Measurements from ENCODE around the gene ADIPOQ.
"Not testable (repeated sequence)": the region's sequence is repeated elsewhere in the genome, so short reads cannot be mapped to it uniquely, and the experiment has no call there.

ADIPOQ gene

DNA sequence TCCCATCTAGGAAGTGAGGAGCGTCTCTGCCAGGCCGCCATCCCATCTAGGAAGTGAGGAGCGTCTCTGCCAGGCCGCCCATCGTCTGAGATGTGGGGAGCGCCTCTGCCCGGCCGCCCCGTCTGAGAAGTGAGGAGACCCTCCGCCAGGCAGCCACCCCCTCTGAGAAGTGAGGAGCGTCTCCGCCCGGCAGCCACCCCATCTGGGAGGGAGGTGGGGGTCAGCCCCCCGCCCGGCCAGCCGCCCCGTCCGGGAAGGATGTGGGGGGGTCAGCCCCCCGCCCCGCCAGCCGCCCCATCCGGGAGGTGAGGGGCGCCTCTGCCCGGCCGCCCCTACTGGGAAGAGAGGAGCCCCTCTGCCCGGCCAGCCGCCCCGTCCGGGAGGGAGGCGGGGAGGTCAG, 31.3 kb downstream of the ADIPOQ start:
- not testable (repeated sequence) for DNase-seq

DNA sequence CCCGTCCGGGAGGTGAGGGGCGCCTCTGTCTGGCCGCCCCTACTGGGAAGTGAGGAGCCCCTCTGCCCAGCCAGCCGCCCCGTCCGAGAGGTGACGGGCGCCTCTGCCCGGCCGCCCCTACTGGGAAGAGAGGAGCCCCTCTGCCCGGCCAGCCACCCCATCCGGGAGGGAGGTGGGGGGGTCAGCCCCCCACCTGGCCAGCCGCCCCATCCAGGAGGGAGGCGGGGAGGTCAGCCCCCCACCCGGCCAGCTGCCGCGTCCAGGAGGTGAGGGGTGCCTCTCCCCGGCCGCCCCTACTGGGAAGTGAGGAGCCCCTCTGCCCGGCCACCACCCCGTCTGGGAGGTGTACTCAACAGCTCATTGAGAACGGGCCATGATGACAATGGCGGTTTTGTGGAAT, 31.7 kb downstream of the ADIPOQ start:
- not testable (repeated sequence) for DNase-seq

DNA sequence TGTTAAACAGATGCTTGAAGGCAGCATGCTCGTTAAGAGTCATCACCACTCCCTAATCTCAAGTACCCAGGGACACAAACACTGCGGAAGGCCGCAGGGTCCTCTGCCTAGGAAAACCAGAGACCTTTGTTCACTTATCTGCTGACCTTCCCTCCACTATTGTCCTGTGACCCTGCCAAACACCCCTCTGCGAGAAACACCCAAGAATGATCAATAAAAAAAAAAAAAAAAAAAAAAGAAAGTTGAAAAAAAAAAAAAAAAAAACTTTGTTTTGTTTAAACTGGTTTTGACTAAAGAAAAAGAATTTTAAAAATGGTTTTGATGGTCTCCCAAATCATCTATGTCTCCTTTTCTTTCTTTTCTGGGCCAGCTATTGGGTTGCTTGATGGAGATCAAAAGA, 32.3 kb downstream of the ADIPOQ start:
- not testable (repeated sequence) for DNase-seq

DNA sequence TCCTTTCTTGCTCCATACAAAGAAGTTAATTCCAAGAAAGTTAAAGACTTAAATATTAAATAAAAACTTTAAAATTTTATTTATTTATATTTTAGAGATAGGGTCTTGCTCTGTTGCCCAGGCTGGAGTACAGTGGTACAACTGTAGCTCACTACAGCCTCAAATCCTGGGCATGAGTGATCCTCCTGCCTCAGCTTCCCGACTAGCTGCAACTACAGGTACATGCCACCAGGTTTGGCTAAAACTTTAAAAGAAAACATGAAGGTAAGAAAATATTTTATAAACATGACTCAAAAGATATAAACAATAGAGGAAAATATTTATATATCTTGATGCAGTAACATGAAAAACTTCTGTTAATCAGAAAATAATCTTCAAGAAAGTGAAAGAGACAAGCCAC, 33.2 kb downstream of the ADIPOQ start:
- DNase-seq = no peak

DNA sequence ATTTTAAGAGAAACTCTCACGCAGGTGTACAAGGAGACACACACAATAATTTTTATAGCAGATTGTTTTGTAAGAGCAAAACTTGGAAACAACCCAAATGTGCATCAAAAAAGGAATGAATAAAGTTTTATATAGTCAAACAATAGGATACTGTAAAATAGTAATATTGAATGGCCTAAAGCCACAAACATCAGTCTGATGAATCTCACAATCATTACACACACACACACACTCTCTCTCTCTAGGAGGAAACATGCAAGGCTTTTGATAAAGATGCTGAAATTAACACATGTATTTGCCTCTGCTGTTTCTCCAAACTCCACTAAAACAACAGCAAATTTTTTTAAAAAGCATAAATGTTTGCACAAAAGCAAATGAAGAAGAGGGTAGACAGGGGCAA, 37.3 kb downstream of the ADIPOQ start:
- DNase-seq = no peak

DNA sequence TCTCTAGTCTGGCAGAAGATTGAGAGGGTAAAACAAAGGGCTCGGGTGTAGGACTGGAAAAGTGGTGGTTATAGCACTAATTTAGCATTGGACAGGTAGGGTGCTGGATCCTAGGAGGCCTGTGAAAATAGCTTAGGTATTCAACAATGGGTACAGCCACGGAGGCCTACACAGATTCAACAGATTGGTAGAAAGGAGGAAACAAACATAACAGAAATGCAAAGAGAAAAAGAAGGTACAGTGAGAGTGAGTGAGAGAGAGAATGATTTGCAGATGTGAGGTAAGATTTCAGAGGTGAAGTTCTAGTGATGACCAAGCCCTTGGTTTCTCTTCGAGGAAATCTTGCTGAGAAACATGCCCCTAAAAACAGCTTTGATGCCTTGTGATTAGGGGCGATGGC, 37.9 kb downstream of the ADIPOQ start:
- DNase-seq = no peak

DNA sequence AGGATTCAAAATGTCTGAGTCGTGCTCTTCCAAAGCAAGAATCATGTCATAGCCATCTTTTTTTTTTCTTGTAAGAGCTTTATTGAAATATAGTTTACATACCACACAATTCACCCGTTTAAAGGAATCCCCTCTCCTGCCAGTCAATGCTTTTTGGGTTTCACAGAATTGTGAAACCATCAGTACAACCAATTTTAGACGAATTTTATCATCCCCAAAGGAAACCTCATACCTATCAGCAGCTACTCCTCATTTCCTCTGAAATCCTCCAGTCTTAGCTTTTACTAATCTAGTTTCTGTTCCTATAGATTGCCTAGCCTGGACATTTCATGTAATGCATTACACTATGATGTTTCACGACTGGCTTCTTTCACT, 39.6 kb downstream of the ADIPOQ start:
- DNase-seq = no peak

DNA sequence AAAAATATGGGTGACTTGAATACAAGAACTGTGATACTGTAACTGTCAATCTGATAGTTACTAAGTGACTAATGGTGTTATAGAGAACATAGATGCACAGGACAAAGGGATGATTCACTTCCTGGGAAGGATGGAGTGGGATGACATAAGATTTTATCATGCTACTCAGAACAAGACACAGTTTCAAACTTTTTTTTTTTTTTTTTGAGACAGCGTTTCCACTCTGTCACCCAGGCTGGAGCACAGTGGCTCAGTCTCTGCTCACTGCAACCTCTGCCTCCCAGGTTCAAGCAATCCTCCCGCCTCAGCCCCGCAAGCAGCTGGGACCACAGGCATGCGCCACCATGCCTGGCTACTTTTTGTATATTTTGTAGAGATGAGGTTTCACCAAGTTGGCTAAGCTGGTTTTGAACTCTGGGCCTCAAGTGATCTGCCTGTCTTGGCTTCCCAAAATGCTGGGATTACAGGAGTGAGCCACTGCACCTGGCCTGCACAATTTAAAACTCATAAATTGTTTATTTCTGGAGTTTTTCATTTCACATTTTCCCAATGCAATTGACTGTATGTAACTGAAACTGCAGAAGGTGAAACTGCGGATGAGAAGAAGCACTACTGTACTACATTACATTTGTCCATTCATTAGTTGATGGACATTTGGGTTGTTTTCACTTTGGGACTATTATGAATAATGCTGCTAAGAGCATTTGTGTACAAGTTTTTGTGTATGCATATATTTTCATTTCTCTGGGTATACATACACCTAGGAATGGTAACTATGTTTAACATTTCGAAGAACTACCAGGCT, 40.6 kb downstream of the ADIPOQ start:
- DNase-seq = no peak

DNA sequence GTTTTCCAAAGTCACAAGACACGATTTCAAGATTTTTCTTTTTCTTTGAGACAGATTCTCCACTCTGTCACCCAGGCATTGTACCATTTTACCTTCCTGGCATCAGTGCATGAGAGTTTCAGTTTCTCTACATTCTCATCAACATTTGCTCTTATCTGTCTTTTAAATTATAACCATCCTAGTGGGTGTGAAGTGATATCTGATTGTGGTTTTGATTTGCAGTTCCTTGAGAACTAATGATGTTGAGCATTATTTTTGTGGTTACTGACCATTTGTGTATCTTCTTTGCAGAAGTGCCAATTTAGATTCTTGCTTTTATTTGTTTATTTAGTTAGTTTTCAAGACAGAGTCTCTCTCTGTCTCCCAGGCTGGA, 41.2 kb downstream of the ADIPOQ start:
- DNase-seq = no peak

DNA sequence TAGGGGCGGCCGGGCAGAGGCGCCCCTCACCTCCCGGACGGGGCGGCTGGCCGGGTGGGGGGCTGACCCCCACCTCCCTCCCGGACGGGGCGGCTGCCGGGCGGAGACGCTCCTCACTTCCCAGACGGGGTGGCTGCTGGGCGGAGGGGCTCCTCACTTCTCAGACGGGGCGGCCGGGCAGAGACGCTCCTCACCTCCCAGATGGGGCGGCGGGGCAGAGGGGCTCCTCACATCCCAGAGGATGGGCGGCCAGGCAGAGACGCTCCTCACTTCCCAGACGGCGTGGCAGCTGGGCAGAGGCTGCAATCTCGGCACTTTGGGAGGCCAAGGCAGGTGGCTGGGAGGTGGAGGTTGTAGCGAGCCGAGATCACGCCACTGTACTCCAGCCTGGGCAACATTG, 42.4 kb downstream of the ADIPOQ start:
- not testable (repeated sequence) for DNase-seq

DNA sequence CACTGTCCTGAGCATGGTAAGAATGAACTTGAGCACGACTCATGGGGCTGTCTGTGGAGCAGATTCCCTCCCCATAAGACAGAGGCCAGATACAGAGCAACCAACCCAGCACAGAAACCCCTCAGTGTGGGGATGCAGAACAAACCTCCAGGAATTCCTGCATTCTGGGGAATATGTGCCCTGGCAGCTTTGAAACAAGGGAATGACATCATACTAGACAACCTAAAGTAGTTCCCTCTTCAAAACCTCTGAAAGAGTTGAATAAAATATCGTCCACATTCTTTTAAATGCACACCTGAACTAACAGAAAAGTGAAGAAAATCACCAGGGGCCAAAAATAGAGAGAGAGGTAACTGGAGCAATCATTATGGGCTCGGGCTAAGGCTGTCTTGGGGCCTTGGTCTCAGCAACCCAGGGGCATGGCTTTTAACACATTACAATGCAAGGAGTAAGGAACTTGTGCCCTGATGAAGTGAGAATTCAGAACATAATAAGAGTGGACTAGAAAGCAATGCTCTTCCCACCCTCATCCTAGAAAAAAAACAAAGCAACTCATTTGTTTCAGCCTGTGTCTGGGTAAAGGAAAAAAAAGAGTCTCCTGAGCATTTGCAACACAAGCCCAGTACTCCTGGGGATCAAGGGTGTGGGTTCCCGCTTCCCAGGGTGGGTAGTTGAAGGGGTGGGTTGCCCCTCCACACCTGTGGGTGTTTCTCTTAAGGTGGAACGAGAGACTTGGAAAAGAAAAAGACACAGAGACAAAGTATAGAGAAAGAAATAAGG, 43.9 kb downstream of the ADIPOQ start:
- no peak for DNase-seq

DNA sequence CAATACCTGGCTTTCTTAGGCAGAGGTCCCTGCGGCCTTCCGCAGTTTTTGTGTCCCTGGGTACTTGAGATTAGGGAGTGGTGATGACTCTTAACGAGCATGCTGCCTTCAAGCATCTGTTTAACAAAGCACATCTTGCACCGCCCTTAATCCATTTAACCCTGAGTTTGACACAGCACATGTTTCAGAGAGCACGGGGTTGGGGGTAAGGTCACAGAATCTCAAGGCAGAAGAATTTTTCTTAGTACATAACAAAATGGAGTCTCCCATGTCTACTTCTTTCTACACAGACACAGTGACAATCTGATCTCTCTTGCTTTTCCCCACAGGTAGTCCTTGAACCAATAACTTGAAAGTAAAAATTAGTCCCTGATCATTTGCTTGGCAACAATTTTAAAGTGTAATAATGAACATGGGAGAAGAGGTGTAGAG, 45.0 kb downstream of the ADIPOQ start:
- DNase-seq = not testable (repeated sequence)

DNA sequence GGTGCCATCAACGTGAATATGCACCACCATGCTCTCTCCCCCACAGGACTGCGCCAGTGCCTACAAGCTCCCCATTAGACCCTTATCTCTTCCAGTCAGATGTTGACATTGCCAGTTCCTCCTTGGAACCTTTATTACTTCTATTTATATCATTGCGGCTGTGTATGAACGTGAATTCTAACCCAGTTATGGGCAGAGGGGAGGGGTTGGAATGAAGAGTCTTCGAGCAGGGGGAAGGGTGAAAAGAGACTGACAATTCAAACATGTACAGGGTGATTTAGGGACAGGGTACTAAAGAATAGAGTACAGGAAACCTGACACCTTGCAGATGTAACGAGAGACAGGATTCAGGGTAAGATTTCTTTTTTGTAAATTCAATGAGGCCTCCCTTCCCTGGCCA, 46.1 kb downstream of the ADIPOQ start:
- no peak for DNase-seq

DNA sequence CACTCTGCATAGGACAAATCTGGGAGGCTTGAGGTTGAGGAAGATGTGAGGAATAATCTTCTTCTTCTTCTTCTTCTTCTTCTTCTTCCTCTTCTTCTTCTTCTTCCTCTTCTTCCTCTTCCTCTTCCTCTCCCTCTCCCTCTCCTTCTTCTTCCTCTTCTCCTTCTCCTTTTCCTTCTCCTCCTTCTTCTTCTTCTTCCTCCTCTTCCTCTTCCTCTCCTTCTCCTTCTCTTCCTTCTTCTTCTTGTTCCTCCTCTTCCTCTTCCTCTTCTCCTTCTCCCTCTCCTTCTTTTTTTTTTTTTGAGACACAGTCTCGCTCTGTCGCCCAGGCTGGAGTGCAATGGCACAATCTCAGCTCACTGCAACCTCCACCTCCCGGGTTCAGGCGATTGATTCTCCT, 47.2 kb downstream of the ADIPOQ start:
- not testable (repeated sequence) for DNase-seq

DNA sequence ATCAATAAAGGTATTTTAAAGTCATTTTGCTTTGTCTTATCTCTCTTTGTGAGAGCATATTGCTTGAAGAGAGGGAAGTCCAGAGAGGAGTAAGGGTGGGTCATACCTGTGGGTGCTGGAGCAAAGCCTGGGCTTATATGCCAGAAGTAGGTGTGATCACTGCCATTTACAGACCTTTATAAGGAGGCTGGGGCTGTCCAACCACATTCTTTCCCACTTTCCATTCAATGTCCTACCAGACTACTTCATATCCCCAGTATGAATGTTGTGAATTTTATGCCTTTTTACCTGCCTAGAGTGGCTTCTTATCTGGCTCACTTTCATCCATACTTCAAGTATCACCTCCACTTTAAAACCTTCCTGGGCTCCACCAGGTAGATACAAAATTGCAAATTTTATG, 48.4 kb downstream of the ADIPOQ start:
- DNase-seq = no peak

DNA sequence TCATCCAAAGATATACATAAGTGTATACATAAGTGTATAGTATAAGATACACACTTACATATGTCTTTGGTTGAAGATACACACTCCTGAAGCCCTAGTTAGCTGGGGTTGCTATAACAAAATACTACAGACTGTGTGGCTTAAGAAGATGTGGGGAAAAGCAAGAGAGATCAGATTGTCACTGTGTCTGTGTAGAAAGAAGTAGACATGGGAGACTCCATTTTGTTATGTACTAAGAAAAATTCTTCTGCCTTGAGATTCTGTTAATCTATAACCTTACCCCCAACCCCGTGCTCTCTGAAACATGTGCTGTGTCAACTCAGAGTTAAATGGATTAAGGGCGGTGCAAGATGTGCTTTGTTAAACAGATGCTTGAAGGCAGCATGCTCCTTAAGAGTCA, 50.6 kb downstream of the ADIPOQ start:
- not testable (repeated sequence) for DNase-seq

DNA sequence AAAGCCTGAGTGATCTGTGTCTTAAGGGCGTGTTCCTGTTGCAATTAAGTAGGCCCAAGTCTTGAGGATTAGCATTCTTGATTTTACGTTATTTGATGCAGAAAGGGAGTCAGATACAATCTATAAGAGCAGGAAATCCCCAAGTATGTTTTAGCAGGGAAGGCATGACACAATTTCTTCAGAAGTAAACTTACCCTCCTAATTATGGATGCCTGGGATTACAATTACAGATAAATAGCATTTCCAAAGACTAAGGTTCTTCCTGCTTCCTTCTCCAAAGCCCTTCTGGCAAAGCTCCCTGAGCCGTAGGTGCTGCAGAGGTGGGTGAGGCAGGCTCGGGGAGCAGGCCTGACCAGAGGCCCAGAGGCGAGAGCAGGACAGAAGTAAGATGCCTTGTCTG, 52.9 kb downstream of the ADIPOQ start:
- no peak for DNase-seq

DNA sequence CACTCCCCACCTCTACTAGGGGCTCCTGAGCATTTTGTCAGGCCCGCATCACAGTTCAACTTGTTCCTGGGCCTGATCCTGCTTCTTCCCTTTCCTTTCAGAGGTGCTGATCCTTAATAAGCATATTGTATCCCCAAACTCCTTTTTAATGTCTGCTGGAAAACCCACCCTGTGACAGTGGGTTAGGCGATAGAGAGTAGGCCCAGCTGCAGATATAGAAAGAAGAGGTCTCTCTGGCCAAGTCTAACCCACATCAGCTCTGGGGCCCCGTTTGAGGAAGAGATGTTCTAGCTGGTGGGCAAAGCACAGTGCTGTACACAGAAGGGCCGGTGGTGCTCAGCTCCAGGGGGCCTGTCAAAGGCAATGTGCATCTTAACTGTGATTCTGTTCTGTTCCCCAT, 53.5 kb downstream of the ADIPOQ start:
- DNase-seq = no peak

DNA sequence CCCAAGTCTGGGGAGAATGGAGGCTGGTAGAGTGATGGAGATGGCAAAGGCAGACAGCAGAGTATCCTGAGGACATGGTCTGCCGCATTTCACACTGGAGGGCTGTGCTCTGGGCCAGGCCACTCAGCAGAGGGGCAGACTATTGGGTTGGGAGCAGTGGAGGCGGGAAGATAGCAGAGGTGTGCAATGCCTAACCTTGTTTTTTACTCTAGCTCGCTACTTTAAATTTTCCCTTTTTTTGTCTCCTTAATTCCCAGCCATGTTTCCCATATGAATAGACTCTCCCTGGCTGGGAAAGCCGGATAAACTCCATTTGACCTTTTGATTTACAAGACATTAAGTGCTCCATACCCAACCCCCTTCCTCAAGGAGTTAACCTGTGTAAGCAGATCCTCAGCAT, 54.4 kb downstream of the ADIPOQ start:
- no peak for DNase-seq

DNA sequence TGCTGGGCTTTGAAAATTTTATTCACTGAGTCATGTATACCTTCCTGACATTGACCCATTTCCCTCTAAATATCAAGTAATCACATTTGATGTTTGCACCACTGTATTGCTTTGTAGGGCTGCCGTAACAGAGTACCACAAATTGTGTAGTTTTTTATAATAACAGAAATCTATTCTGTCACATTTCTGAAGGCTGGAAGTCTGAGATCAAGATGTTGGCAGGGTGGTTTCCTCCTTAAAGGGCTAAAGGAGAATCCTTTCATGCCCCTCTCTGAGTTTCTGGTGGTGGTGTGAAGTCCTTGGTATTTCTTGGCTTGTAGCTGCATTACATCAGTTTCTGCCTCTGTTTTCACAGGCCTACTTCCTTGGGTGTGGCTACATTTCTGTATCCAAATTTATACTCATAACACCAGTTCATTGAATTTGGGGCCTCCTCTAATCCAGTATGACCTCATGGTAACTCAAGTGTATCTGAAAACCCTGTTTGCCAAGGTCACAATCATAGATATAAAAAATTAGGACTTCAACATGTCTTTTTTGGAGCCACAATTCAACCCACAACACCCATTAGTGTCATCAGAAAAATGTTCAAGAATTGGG, 58.7 kb downstream of the ADIPOQ start:
- DNase-seq = no peak

DNA sequence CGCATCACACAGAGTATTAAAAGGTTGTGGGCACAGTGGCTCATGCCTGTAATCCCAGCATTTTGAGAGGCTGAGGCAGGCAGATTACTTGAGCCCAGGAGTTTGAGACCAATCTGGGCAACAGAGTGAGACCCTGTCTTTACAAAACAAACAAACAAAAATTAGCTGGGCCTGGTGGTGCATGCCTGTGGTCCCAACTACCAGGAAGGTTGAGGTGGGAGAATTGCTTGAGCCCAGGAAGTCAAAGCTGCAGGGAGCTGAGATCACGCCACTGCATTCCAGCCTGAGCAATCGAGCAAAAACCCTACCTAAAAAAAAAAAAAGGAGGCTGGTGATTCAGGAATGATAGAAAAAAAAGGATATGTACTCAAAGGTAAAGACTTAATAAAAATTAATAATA, 59.6 kb downstream of the ADIPOQ start:
- DNase-seq = no peak

DNA sequence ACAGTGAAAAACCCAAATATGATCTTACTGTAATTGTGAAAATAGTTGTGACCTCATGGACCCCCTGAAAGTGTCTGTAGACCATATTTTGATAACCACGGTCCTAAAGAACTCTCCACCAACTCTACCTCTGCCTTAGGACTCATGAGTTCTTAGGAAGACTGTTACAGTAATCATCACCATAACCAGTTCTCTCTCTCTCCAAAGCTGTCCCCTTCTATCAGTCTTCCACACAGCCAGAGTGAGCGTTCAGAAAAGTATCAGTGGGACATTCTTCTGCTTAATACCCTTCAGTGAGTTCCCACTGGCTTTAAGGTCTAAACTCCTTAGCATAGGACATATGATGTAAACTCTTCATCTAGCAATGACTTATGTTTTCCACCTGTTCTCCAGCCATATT, 60.2 kb downstream of the ADIPOQ start:
- no peak for DNase-seq

DNA sequence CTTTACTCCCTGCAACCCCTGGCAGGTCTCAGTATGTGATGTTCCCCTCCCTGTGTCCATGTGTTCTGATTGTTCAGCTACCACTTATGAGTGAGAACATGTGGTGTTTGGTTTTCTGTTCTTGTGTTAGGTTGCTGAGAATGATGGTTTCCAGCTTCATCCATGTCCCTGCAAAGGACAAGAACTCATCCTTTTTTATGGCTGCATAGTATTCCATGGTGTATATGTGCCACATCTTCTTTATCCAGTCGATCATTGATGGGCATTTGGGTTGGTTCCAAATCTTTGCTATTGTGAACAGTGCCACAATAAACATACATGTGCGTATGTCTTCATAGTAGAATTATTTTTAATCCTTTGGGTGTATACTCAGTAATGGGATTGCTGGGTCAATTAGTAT, 61.2 kb downstream of the ADIPOQ start:
- not testable (repeated sequence) for DNase-seq

DNA sequence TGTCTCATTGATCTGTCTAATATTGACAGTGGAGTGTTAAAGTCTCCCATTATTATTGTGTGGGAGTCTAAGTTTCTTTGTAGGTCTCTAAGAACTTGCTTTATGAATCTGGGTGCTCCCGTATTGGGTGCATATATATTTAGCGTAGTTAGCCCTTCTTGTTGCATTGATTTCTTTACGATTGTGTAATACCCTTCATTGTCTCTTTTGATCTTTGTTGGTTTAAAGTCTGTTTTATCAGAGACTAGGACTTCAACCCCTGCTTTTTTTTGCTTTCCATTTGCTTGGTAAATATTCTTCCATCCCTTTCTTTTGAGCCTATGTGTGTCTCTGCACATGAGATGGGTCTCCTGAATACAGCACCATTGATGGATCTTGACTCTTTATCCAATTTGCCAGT, 64.6 kb downstream of the ADIPOQ start:
- not testable (repeated sequence) for DNase-seq
